GM21515 (cell line): Measurements from ENCODE around the gene HLA-B.

Experiments
- ATAC-seq: cut with Tn5 transposase; IDR thresholded peaks from one replicate; pipeline ENCODE4 v1.9.1; 2021; ENCODE audit not compliant: unreplicated experiment

Gene HLA-B

DNA sequence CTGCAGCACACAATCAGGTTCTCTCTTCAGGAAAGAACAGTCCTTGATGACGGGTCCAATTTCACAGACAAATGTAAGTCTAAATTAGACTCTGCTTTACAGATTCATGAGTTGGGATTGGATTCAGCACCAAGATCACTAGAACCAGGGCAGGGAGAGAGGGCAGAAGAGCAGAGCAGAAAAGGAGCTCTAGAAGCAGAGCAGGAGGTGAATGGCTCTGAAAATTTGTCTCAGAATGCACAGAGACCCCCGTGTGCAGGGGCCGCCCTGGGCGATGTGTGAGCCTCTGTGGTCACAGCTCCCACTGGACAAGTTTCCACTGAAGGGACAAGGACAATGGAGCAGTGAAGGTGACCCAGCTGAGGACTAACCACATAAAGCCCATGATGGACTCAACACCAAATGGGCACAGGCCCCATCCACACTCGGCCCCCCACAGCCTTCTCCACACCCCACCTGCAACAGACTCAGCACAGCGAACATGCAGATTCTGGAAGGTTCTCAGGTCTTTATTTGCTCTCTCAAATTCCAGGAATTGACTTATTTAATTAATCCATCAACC, 3.5 kb downstream of the HLA-B start:
- ATAC-seq: no peak

DNA sequence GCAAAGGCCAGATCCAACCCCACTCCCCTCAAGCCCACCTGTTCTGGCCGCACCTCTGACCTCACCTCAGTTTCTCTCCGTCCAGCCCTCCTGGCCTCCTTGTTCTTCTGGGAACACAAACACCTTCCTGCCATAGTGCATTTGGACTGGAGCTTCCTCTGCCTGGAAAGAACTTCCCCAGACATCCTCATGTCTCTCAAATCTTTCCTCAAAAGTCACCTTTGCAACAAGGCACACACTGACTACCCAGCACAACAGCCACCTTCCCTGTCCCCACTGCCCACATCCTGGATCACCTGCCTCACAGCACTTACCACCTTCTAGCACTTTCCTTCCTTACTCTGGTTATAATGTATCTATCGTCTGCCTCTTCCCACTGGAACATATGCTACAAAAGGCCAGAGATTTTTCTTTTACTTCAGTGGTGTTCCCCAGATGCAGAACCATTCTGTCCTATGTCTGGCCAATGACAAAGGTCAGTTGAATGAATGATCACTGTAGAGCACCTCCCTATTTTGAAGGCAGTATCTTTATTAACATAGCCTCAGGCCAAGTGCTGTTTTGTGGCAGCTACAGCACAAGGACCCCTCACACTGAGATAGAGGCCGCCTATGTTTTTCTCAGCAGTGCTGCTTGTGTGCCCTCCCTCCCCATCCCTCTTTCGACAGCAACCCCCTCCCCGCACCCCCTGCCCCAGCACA, 4.1 kb downstream of the HLA-B start:
- no peak for ATAC-seq

DNA sequence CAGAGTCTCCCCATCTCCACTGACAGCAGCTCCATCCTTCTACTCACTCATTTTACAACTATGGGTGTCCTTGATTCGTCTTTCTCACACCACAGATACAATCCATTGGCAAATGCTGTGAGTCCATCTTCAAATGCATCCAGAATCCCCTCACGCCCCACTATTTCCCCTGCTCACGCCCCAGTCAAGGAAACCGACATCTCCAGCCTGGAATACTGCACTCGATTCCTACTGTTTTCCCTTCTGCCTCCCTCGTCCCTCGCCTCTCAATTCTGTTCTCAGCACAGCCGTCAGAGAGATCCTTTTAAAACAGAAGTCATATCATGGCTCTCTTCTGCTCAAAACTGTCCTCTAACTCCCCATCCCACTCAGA, 4.7 kb downstream of the HLA-B start:
- no peak for ATAC-seq

DNA sequence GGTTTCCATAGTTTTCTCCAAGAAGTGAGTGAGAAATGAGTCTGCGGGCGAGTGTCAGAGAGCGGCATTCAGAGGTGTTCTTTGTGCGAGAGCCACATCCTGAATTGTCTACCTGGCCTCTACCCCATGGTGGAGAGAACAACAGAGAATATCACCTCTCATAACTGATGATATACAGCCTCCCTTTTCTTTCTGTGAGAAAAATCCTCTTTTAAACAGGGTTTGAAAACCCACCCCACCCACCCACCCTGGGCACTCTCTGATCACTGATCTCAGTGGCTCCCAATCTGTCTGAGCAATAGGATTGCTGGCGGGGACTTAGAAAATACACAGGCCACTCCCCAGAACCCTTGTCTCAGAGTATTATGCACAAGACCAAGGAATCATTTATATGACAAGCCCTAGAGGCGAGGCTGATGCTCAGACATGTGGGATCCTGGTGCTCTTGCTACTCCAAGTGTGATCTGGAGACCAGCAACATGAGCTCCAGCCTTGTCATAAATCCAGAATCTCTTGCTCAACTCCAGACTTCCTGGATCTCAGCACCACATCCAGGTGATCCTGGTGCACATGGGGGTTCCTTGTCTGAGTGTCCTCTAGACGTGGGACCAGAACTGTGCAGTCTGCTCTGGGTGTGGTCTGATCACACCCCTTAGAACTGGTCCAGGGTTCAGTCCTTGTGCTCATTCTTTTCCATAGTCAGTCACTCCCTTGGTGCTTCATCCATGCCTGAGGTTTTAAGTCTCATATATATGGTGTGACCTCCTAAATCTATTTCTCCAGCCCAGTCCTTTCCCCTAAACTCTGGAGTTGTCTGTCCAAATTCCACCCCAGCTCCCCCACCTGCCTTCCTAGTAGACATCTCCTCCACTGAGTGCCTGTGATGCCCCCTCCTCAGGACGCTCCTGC, 5.3 kb downstream of the HLA-B start:
- ATAC-seq: no peak

DNA sequence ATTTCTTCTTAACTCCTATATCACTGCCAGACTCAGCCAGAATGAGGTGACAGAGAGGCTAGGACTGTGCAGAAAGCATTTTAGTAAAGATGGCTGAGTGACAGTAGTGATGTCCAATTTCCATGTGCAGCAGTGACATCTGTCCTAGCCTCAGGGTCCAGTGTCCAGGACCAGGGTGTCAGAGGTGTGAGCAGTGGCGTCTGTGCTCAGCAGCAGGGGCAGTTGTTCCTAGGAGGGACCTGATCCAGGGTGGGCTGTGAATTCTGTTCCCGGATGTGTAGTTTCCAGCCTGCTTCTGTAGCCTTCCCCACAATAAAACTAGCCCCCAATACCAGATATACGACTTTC, 6.0 kb downstream of the HLA-B start:
- no peak for ATAC-seq

DNA sequence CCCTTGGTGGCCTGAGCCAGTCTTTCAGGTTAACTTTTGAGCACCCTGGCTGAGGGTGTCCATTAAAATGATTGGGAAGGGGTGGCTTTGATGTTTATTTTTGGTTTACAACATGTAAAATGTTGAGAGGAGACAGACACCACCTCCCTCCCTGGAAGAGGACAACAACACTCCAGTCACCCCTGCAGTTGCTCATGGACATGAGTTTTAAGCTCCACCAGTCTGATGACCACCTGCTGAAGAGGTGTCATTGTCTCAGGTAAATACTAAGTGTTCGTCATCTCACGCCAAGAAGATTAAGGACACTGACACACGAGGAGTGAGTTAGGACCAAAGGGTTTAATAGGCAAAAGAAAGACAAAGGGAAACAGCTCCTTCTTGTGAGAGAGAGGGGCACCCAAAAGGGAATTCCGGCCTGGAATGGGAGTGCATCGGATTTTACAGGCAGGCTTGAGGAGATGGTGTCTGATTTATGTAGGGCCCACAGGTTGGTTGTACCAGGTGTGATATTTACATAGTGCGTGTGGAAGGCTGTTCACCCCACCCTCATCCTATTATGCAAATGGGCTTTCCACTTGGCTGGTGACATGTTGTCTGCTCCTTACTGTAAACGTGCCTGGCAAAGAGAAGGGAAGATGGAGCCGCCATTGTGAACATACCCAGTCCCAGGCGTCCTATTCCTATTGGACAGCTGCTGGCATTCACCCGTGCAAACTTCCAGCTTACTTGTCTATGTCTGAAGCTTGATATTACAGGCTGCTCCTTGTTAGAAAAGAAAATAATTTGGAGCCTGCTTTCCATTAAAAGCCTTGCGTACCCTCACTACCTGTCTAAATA, 6.6 kb downstream of the HLA-B start:
- ATAC-seq: no peak

DNA sequence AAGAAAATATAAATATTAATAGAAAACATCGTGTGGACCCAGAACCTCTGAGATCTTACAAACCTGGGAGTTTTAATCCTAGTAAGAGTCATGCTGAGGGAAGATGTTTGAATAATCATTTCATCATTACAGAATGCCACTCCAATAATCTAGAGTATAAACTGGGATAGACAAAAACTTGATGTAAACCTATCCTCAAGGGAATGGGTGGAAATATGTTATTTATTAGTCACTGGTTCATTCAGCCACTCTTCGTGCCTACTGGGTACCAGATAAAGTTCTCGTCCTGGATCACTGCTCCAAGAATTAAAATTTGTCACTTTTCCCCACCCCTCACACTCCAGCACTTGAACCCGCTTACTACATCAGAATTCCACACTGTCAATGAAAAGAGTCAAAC, 7.7 kb downstream of the HLA-B start:
- no peak for ATAC-seq

DNA sequence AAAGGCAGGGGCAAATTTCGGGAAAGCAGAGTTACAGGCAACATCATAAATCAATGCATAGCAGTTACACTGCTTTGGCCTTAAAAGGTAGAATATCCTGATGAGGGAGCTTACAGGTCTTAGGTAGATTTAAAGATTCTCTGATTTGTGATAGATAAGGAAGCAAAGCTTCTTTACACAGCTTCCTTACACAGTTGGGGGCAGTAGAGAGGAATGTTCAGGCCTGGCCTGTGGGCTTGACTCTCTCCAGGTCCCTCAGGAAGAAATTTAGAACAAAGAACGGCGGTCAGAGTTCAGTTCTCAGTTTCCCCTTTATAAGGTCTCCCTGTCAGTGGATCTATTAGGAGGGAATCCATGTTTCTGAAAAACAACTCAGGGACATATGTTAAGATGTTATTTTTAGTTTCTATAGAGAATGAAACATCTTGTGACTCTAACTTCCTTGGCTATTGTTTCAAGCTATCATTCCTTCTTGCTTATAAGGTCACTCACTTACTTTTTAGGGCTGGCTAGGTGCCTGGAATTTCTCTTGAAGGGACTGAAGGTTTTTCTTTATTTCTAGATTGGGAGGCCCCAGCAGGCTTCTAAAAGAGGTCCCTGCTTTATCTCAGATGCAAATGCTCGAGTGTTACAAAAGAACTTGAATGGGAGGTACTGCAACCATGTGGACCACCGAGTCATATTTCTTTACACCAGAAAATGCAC, 11.8 kb downstream of the HLA-B start:
- ATAC-seq: no peak

DNA sequence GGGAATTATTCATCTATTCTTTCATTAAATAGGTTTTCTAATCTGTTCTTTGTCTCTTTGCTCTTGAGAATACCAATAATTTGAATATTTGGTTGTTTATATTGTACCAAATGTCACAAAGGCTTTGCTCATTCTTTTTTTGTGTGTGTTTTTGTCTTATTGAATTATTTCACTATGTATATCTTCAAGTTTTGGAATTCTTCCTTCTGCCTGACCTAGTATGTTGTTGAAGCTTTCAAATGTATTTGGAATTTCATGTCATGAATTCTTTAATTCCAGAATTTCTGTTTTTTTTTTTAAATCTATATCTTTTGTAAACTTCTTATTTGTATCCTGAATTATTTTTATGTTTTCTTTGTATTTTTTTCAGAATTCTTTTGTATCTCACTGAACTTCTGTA, 16.8 kb downstream of the HLA-B start:
- no peak for ATAC-seq

DNA sequence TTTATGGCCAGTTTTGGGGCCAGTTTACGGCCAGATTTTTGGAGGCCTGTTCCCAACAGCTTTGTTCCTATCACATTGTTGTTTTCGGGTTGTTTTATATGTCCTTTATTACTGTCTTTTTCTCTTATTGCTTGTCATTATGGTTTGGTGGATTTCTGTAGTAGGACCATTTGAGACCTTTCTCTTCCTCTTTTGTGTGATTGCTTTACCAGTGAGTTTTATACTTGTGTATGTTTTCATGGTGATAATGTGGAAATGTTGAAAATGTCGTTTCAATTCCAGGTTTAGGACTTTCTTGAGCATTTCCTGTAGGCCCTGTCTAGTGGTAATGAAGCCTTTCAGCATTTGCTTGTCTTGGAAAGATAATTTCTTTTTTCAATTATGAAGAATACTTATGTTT, 17.8 kb downstream of the HLA-B start:
- ATAC-seq: no peak

DNA sequence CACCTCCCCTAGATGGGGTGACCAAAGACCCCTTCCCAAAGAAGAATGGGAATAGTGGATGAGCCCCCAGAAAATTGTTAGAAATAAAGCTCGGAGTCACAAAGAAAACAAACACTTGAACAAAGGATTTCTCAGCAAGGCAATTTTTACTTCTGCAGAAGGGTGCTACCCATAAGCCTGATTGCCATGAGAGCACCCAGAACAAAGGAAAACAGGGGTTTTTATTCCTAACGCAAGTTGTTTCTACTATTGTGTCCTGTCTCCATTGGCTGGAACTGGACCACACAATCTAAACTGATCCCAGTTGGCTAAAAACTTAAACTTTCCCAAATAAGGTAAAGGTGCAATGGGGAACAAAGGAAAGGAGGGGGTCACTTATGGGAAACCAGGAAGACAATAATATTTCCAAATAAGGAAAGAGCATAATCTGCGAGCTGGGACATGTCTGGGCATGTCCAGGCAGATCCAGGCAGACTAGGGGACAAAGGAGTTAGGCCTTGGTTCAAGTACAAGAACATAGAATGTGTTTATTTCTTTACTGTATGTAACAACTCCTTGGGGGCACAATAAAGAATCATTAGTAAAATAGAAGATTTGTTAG, 20.0 kb downstream of the HLA-B start:
- ATAC-seq: no peak

DNA sequence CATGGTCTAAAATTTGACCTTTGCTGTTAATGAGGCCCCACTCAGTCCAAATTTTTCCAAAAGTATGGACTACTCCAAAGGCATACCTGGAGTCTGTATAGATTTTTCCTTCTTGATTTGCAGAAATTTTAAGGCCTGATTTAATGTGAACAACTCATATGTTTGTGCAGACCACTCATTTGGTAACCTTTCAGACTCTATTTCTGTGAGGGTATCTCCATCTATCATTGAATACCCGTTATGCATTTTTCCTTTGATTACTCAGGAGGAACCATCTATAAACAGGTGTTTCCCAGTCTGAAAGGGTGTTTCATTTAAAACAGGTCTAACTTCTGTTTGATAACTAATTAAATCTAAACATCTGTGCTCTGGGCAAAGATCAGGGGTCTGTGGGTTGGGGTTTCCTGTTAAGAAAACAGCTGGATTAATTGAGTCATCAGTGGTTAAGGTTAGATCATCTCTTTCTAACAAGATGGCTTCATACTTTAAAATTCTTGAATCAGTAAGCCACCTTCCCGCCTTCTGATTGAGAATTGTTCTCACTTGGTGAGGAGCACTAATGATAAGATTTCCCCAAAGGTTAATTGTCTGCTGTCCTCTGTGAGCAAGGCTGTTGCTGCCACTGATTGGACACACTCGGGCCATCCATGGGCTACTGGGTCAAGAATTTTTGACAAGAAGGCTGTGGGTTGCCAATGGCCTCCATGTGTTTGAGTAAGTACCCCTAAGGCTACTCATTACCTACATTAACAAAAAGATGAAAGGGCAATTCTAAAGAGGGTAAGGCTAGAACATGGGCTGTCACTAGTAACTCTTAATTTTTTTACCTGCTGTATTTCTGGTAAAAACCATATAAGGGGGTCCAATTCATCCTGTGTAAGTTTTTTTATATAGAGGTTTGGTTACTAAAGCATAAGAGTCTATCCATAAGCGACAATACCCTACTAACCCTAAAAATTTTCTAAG, 24.1 kb downstream of the HLA-B start:
- ATAC-seq: no peak

DNA sequence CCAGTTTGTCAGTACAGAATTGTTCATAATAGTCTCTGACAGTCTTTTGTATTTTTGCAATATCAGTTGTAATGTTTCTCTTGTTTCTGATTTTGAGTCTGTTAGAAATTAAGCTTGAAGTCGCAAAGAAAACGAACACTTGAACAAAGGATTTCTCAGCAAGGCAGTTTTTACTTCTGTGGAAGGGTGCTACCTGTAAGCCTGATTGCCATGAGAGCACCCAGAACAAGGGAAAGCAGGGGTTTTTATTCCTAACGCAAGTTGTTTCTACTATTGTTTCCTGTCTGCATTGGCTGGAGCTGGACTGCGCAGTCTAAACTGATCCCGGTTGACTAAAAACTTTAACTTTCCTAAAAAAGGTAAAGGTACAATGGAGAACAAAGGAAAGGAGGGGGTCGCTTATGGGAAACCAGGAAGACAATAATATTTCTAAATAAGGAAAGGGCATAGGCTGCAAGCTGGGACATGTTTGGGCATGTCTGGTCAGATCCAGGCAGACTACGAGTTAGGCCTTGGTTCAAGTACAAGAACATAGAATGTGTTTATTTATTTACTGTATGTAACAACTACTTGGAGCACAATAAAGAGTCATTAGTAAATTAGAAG, 28.5 kb downstream of the HLA-B start:
- no peak for ATAC-seq

DNA sequence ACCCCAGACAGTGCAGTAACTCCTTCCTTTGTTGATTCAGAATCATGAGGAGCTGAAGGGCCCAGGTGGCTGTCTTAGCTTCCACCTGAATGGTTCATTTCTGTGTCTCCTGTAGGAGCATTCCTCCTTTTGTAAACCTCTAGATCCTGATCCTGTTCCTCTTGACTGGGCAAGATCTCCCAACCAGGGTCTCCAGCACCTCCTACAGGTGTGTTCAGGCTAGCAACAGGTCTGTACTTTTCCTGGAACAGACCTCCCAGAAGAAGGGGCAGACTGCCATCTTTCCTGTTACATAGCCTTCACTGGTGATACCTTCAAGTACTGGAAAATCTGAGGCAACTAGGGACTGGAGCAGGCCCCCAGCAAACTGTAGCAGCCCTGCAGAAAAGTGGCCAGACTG, 35.2 kb downstream of the HLA-B start:
- ATAC-seq: no peak

DNA sequence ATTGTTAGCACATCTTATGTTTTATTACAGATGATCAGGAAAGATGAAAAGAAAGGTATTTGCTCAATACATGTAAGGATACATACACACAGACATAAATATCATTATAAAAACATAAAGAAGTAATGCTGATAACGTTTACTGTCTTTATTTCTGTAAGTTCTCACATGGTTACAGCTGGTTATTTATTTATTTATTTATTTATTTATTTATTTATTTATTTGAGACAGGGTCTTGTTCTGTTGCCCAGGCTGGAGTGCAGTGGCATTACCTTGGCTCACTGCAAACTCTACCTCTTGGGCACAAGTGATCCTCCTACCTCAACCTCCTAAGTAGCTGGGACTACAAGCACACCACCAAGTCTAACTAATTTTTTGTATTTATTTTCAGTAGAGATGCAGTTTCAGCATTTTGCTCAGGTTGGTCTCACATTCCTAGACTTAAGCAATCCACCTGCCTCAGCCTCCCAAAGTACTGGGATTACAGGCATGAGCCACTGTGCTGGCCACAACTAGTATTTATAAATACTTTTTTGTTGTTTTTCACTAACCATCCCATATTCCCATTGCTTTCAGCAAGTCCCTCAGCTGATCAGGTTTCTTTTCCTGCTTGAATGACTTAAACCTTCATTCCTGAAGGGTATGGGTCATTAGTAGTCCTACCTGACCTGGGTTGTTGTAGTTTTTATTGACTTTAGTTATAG, 35.8 kb downstream of the HLA-B start:
- ATAC-seq: no peak

DNA sequence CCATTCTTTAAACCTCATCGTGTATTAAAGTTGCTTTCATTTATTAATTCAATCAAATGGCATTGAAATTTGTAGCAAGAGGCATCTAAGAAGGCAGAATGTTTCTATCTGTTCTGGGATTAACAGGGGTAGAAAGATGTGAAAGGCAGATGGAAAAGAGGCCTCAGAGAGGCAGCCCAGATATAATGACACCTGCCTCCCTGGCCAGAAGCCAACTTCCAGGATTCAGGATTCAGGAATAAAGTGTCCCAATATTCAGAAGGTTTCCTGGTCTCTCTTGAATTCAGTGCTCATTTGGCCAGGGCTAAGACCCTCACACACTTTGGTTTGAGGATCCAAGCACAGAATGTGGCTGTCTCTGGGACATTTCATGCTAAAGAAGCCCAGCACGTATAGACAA, 39.9 kb downstream of the HLA-B start:
- no peak for ATAC-seq

DNA sequence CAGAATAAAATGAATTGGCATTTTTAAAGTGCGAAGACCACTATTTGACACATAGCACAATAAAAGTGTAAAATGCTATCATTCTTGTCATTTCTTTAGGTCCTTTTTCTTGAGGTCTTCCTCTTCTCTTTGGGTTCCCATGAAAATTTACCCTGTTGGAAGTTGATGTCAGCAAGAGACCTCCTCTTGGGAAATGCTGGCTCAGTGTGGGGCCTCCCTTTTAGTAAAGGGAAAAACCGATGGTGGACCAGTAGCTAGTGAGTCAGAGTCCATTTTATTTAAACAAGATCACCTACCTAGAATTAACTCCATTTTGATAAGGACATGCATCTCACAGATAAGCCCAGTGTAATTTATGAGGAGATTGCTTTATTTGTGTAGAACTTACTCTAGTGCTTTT, 47.3 kb downstream of the HLA-B start:
- ATAC-seq: no peak

DNA sequence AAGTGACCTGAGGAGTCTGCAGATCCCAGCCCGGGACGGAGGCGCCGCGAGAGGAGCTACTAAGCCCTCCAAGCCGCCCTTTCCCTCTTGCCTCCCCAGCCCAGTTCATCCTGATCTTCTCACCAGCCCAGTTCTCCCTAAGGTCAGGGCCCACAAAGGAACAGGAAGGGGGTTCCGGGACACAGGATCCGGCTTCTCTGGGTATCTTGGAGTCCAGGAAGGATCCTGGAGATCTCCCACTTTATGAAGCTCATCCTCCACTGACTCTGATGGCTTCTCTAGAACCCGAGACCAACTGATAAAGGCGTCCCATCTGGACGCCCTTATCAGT, 48.2 kb downstream of the HLA-B start:
- ATAC-seq: no peak
